Activated T-cell treated with anti-CD3 and anti-CD28 coated beads, Interleukin-2, amount 50 U/mL, for 4 hours (primary cell): ENCODE results near the gene HSPG2. TPM values are rescaled to one million over a fixed set of nuclear protein-coding genes. Genes with fewer than 3 reads are reported as not detected.
"Not testable (repeated sequence)": the region's sequence is repeated elsewhere in the genome, so short reads cannot be mapped to it uniquely, and the experiment has no call there.

ENCODE experiments used
- ATAC-seq, 2 donors: fragments of 200-7000 bp; cut with Tn5 transposase; one replicate each; pipeline ENCODE4 v1.10.0; 2021
- DNase-seq: peaks from one replicate; pipeline ENCODE4 v3.0.0-alpha.2; 2020
- H3K27me3 Mint-ChIP-seq: one replicate; pipeline ENCODE4 v1.8.0; 2021; ENCODE audit warnings: low read depth, mixed read lengths
- H3K36me3 Mint-ChIP-seq: one replicate; pipeline ENCODE4 v1.8.0; 2022; ENCODE audit warnings: mixed read lengths; ENCODE audit not compliant: insufficient read depth
- H3K4me1 Mint-ChIP-seq: one replicate; pipeline ENCODE4 v1.8.0; 2021; ENCODE audit warnings: low read depth, mixed read lengths
- H3K4me3 Mint-ChIP-seq: one replicate; pipeline ENCODE4 v1.8.0; 2021; ENCODE audit warnings: mild to moderate bottlenecking, moderate library complexity, mixed read lengths
- H3K9me3 Mint-ChIP-seq: one replicate; pipeline ENCODE4 v1.8.0; 2021; ENCODE audit warnings: mixed read lengths
- total RNA-seq, 3 donors: library from RNA; stranded (reverse); gene quantifications; one replicate each; pipeline ENCODE4 v1.2.1, GENCODE V29; 2021

Gene HSPG2
- total RNA-seq, 3 donors from 2014 or later: 0.92 to 1.7 (median 1.2) TPM

GRCh38 chr1:21944733-21945073 lies 7.6 kb upstream of the HSPG2 start:
- ATAC-seq: no peak
- no peak for DNase-seq
- no peaks in the 10 kb centered on the region for H3K27me3 Mint-ChIP-seq
- H3K4me1 Mint-ChIP-seq: no peaks in the 10 kb centered on the region
- H3K9me3 Mint-ChIP-seq: no peaks in the 10 kb centered on the region
- H3K36me3 Mint-ChIP-seq: no peaks in the 10 kb centered on the region
- H3K4me3 Mint-ChIP-seq: no peak overlapping the region

- not testable (repeated sequence) for H3K4me1 Mint-ChIP-seq, DNase-seq, H3K4me3 Mint-ChIP-seq, H3K27me3 Mint-ChIP-seq, H3K36me3 Mint-ChIP-seq, H3K9me3 Mint-ChIP-seq, ATAC-seq
These were observed 6.0 kb upstream of the HSPG2 start for GRCh38 chr1:21942959-21943640.

GRCh38 chr1:21942464-21942863 lies 5.4 kb upstream of the HSPG2 start:
- ATAC-seq: no peak
- peaks cover 4% of the 10 kb centered on the region for H3K4me1 Mint-ChIP-seq
- no peaks in the 10 kb centered on the region for H3K36me3 Mint-ChIP-seq
- H3K9me3 Mint-ChIP-seq: no peaks in the 10 kb centered on the region
- DNase-seq: no peak
- H3K27me3 Mint-ChIP-seq: no peaks in the 10 kb centered on the region
- no peak overlapping the region for H3K4me3 Mint-ChIP-seq

GRCh38 chr1:21941370-21941769 lies 4.3 kb upstream of the HSPG2 start:
- DNase-seq: no peak
- Mint-ChIP-seq H3K4me1 (peaks cover 7% of the 10 kb centered on the region), H3K9me3 (no peaks in the 10 kb centered on the region), H3K27me3 (no peaks in the 10 kb centered on the region), H3K36me3 (no peaks in the 10 kb centered on the region), H3K4me3 (no peak overlapping the region)
- no peak for ATAC-seq

- peaks cover 4% of the 10 kb centered on the region for H3K27me3 Mint-ChIP-seq
- ATAC-seq: no peak
- peaks cover 12% of the 10 kb centered on the region for H3K4me1 Mint-ChIP-seq
- H3K9me3 Mint-ChIP-seq: no peaks in the 10 kb centered on the region
- no peak overlapping the region for H3K4me3 Mint-ChIP-seq
- no peak for DNase-seq
- no peaks in the 10 kb centered on the region for H3K36me3 Mint-ChIP-seq
These were observed 3.4 kb upstream of the HSPG2 start for GRCh38 chr1:21940492-21940891.

- no peaks in the 10 kb centered on the region for H3K9me3 Mint-ChIP-seq
- H3K36me3 Mint-ChIP-seq: no peaks in the 10 kb centered on the region
- peaks cover 6% of the 10 kb centered on the region for H3K27me3 Mint-ChIP-seq
- ATAC-seq (no peak), DNase-seq (no peak)
- peaks cover 13% of the 10 kb centered on the region for H3K4me1 Mint-ChIP-seq
- no peak overlapping the region for H3K4me3 Mint-ChIP-seq
These were observed 2.7 kb upstream of the HSPG2 start for GRCh38 chr1:21939650-21940374.

- H3K27me3 Mint-ChIP-seq: peaks cover 6% of the 10 kb centered on the region
- no peaks in the 10 kb centered on the region for H3K36me3 Mint-ChIP-seq
- peak overlapping the region; percentile 87 for H3K4me3 Mint-ChIP-seq
- DNase-seq: no peak
- H3K4me1 Mint-ChIP-seq: peaks cover 17% of the 10 kb centered on the region
- no peak for ATAC-seq
- H3K9me3 Mint-ChIP-seq: no peaks in the 10 kb centered on the region
These were observed 1.8 kb upstream of the HSPG2 start for GRCh38 chr1:21938732-21939538.

GRCh38 chr1:21937372-21938121 lies 437 bp upstream of the HSPG2 start:
- H3K4me1 Mint-ChIP-seq: peaks cover 19% of the 10 kb centered on the region

GRCh38 chr1:21936366-21937031 lies 611 bp downstream of the HSPG2 start:
- no peak for DNase-seq
- peak; percentile 1 to 9 for ATAC-seq
- Mint-ChIP-seq H3K4me1 (peaks cover 19% of the 10 kb centered on the region), H3K9me3 (no peaks in the 10 kb centered on the region), H3K36me3 (no peaks in the 10 kb centered on the region), H3K27me3 (peaks cover 6% of the 10 kb centered on the region), H3K4me3 (peak overlapping the region; percentile 73)

More at GRCh38 chr1:21937372-21938121, 437 bp upstream of the HSPG2 start:
- H3K4me3 Mint-ChIP-seq: peak overlapping the region; percentile 87
- ATAC-seq (peak; percentile 84 to 88), DNase-seq (peak; percentile 58)
- peaks cover 6% of the 10 kb centered on the region for H3K27me3 Mint-ChIP-seq
- no peaks in the 10 kb centered on the region for H3K36me3 Mint-ChIP-seq
- H3K9me3 Mint-ChIP-seq: no peaks in the 10 kb centered on the region

- Mint-ChIP-seq H3K9me3 (no peaks in the 10 kb centered on the region), H3K36me3 (no peaks in the 10 kb centered on the region), H3K27me3 (peaks cover 6% of the 10 kb centered on the region), H3K4me1 (peaks cover 19% of the 10 kb centered on the region), H3K4me3 (peak overlapping the region; percentile 73)
- ATAC-seq (no peak), DNase-seq (no peak)
These were observed 1.2 kb downstream of the HSPG2 start for GRCh38 chr1:21935891-21936365.

GRCh38 chr1:21935393-21935804 lies 1.7 kb downstream of the HSPG2 start:
- H3K27me3 Mint-ChIP-seq: peaks cover 6% of the 10 kb centered on the region
- no peaks in the 10 kb centered on the region for H3K36me3 Mint-ChIP-seq
- DNase-seq (no peak), ATAC-seq (no peak)
- peak overlapping the region; percentile 9 for H3K4me3 Mint-ChIP-seq
- peaks cover 19% of the 10 kb centered on the region for H3K4me1 Mint-ChIP-seq
- H3K9me3 Mint-ChIP-seq: no peaks in the 10 kb centered on the region

GRCh38 chr1:21933397-21934248 lies 3.5 kb downstream of the HSPG2 start:
- H3K4me1 Mint-ChIP-seq: peaks cover 19% of the 10 kb centered on the region
- H3K4me3 Mint-ChIP-seq: peak overlapping the region; percentile 22
- no peaks in the 10 kb centered on the region for H3K9me3 Mint-ChIP-seq

GRCh38 chr1:21932127-21932526 lies 5.0 kb downstream of the HSPG2 start:
- Mint-ChIP-seq H3K36me3 (no peaks in the 10 kb centered on the region), H3K4me3 (no peak overlapping the region), H3K9me3 (no peaks in the 10 kb centered on the region), H3K27me3 (peaks cover 6% of the 10 kb centered on the region), H3K4me1 (peaks cover 14% of the 10 kb centered on the region)
- ATAC-seq: no peak
- DNase-seq: no peak

More at GRCh38 chr1:21933397-21934248, 3.5 kb downstream of the HSPG2 start:
- Mint-ChIP-seq H3K27me3 (peaks cover 6% of the 10 kb centered on the region), H3K36me3 (no peaks in the 10 kb centered on the region)
- ATAC-seq: no peak
- no peak for DNase-seq
